H1 (cell line): ENCODE results near the gene JAM2. TPM values are rescaled to one million over a fixed set of nuclear protein-coding genes. Genes with fewer than 3 reads are reported as not detected.

Experiments used
- CTCF ChIA-PET: fragments of 300-600 bp; sonication (Branson Sonifier 250); formaldehyde crosslinking; loops from one replicate; lab custom pipeline; 2021; ENCODE audit not compliant: partially characterized antibody; lab: Charles Lee
- POLR2A ChIA-PET: fragments of 300-600 bp; sonication (Branson Sonifier 250); formaldehyde crosslinking; loops from one replicate; lab custom pipeline; 2021; ENCODE audit warnings: inconsistent platforms; ENCODE audit not compliant: partially characterized antibody; lab: Charles Lee
- DNase-seq, 2 experiments: peaks; one replicate each; pipeline versions ENCODE4 v3.0.0 to v3.0.0-alpha.2; 2010 to 2022; ENCODE audit warnings: low spot score in 2 of 2, low read depth in 1 of 2, mixed read lengths in 1 of 2
- FAIRE-seq: peaks from 2 replicates; lab custom pipeline; 2011; peaks lifted over from hg19 to GRCh38; lab: Jason Lieb, UNC
- H2AFZ ChIP-seq: 2 replicates; pipeline ENCODE4 v1.8.1; 2012; ENCODE audit warnings: low read length, inconsistent platforms
- H2AK5ac ChIP-seq: 2 replicates; pipeline ENCODE4 v1.6.1; 2013; ENCODE audit warnings: low read depth, low read length
- H2BK120ac ChIP-seq: replicated peaks from 2 replicates; pipeline ENCODE3; 2013; ENCODE audit warnings: low read depth, low read length, inconsistent platforms
- H2BK12ac ChIP-seq: 2 replicates; pipeline ENCODE4 v1.6.1; 2013; ENCODE audit warnings: low read depth, low read length
- H2BK15ac ChIP-seq: 2 replicates; pipeline ENCODE4 v1.6.1; 2013; ENCODE audit warnings: low read length
- H2BK20ac ChIP-seq: 2 replicates; pipeline ENCODE4 v1.6.1; 2013; ENCODE audit warnings: low read length
- H2BK5ac ChIP-seq: 2 replicates; pipeline ENCODE4 v1.6.1; 2013; ENCODE audit warnings: low read depth, low read length
- H3K14ac ChIP-seq: 2 replicates; pipeline ENCODE4 v1.6.1; 2013; ENCODE audit warnings: inconsistent platforms; ENCODE audit not compliant: insufficient read length
- H3K18ac ChIP-seq: 2 replicates; pipeline ENCODE4 v1.6.1; 2013; ENCODE audit warnings: low read length; ENCODE audit errors: extremely low read depth
- H3K23ac ChIP-seq: 2 replicates; pipeline ENCODE4 v1.6.1; 2013; ENCODE audit warnings: inconsistent platforms; ENCODE audit not compliant: insufficient read length
- H3K23me2 ChIP-seq: 2 replicates; pipeline ENCODE4 v1.6.1; 2013; ENCODE audit warnings: low read depth, low read length
- H3K27ac ChIP-seq: 2 replicates; pipeline ENCODE4 v1.6.1; 2011; ENCODE audit warnings: low read depth, low read length, inconsistent platforms
- H3K27me3 ChIP-seq, 4 experiments: replicated peaks in 1 of 4; 1 replicate in 1 of 4; 2 replicates in 3 of 4; pipeline versions ENCODE4 v1.6.1 to v1.8.1; 2011 to 2013; ENCODE audit warnings: low read length in 3 of 4, mild to moderate bottlenecking in 3 of 4, inconsistent platforms in 2 of 4, mixed read lengths in 2 of 4, moderate library complexity in 1 of 4; ENCODE audit not compliant: control insufficient read depth in 3 of 4, insufficient read depth in 3 of 4; ENCODE audit errors: extremely low read depth in 1 of 4
- H3K36me3 ChIP-seq, 4 experiments: 2 replicates each; pipeline versions ENCODE4 v1.6.1 to v1.8.1; 2011 to 2013; ENCODE audit warnings: mild to moderate bottlenecking in 4 of 4, low read length in 3 of 4, moderate library complexity in 2 of 4, control low read depth in 1 of 4, inconsistent platforms in 1 of 4; ENCODE audit not compliant: insufficient read depth in 4 of 4, control insufficient read depth in 2 of 4
- H3K4ac ChIP-seq: replicated peaks from 2 replicates; pipeline ENCODE3; 2013; ENCODE audit warnings: low read length, low read depth, mixed read lengths, inconsistent platforms; ENCODE audit not compliant: insufficient read length
- H3K4me1 ChIP-seq, 4 experiments: replicated peaks in 1 of 4; 1 replicate in 1 of 4; 2 replicates in 3 of 4; pipeline versions ENCODE4 v1.6.1 to v1.8.1; 2011 to 2013; ENCODE audit warnings: low read length in 3 of 4, inconsistent platforms in 2 of 4, mixed read lengths in 1 of 4; ENCODE audit not compliant: insufficient read depth in 4 of 4, control insufficient read depth in 3 of 4
- H3K4me2 ChIP-seq, 2 experiments: 2 replicates each; pipeline versions ENCODE4 v1.6.1 to v1.8.1; 2011 to 2013; ENCODE audit warnings: low read depth in 2 of 2, low read length in 2 of 2, control low read depth in 1 of 2, inconsistent platforms in 1 of 2, mild to moderate bottlenecking in 1 of 2; ENCODE audit not compliant: insufficient read depth in 1 of 2
- H3K4me3 ChIP-seq, 4 experiments: fragments of 200-600, 300-600 bp in 1 of 4; sonication (generic), shearing (Covaris generic), sonication (Bioruptor Twin) in 1 of 4; 2 replicates each; pipeline versions ENCODE4 v1.5.1 to v1.8.1; 2011 to 2016; ENCODE audit warnings: low read length in 4 of 4, low read depth in 3 of 4, control low read depth in 2 of 4, inconsistent platforms in 2 of 4, mild to moderate bottlenecking in 2 of 4, mixed read lengths in 1 of 4, moderate library complexity in 1 of 4; ENCODE audit not compliant: insufficient read depth in 2 of 4; ENCODE audit errors: extremely low read depth in 1 of 4
- H3K56ac ChIP-seq: replicated peaks from 2 replicates; pipeline ENCODE3; 2013; ENCODE audit warnings: low read depth, mild to moderate bottlenecking, mixed read lengths, low read length, inconsistent platforms; ENCODE audit not compliant: insufficient read length
- H3K79me1 ChIP-seq: 2 replicates; pipeline ENCODE4 v1.6.1; 2013; ENCODE audit warnings: low read depth, low read length, control low read depth
- H3K79me2 ChIP-seq, 2 experiments: 2 replicates each; pipeline versions ENCODE4 v1.6.1 to v1.8.1; 2012 to 2013; ENCODE audit warnings: low read length in 2 of 2, mild to moderate bottlenecking in 2 of 2, inconsistent platforms in 1 of 2; ENCODE audit not compliant: insufficient read depth in 2 of 2, control insufficient read depth in 1 of 2
- H3K9ac ChIP-seq, 4 experiments: replicated peaks in 1 of 4; 1 replicate in 1 of 4; 2 replicates in 3 of 4; pipeline versions ENCODE4 v1.6.1 to v1.8.1; 2011 to 2013; ENCODE audit warnings: low read depth in 3 of 4, low read length in 3 of 4, control low read depth in 2 of 4, mild to moderate bottlenecking in 2 of 4, moderate library complexity in 2 of 4, inconsistent platforms in 1 of 4; ENCODE audit errors: extremely low read depth in 1 of 4
- H3K9me3 ChIP-seq, 2 experiments: 2 replicates each; pipeline versions ENCODE4 v1.6.1 to v1.8.1; 2012 to 2013; ENCODE audit warnings: mild to moderate bottlenecking in 2 of 2, moderate library complexity in 2 of 2, control low read depth in 1 of 2, inconsistent platforms in 1 of 2, low read depth in 1 of 2, low read length in 1 of 2, mixed read lengths in 1 of 2; ENCODE audit not compliant: insufficient read depth in 2 of 2
- H4K20me1 ChIP-seq, 2 experiments: replicated peaks in 1 of 2; 2 replicates each; pipeline versions ENCODE3 to v1.8.1; 2011 to 2013; ENCODE audit warnings: inconsistent platforms in 2 of 2, low read length in 2 of 2, mild to moderate bottlenecking in 1 of 2; ENCODE audit not compliant: insufficient read depth in 2 of 2, control insufficient read depth in 1 of 2
- H4K5ac ChIP-seq: 2 replicates; pipeline ENCODE4 v1.6.1; 2013; ENCODE audit warnings: low read length, low read depth, mixed read lengths, inconsistent platforms; ENCODE audit not compliant: insufficient read length
- H4K8ac ChIP-seq: 2 replicates; pipeline ENCODE4 v1.8.0; 2013; ENCODE audit warnings: mild to moderate bottlenecking, moderate library complexity, low read length, inconsistent platforms; ENCODE audit not compliant: insufficient read depth; ENCODE audit errors: extremely low read depth
- H4K91ac ChIP-seq: replicated peaks from 2 replicates; pipeline ENCODE3; 2013; ENCODE audit warnings: low read length, mixed read lengths, inconsistent platforms; ENCODE audit not compliant: insufficient read length
- WGBS, 2 experiments: shearing (Covaris generic) in 1 of 2; methylation state at CpG; one replicate each; pipeline versions ENCODE4 v1.1.6 to v1.1.7; 2013 to 2015; ENCODE audit warnings: low lambda C conversion rate in 2 of 2, mixed read lengths in 2 of 2, inconsistent platforms in 1 of 2, low coverage in 1 of 2, missing lambda C conversion rate in 1 of 2; ENCODE audit not compliant: insufficient replicate concordance in 2 of 2, insufficient coverage in 1 of 2, insufficient read length in 1 of 2; ENCODE audit errors: extremely low coverage in 1 of 2, missing lambda C conversion rate in 1 of 2; 5-methylcytosine and 5-hydroxymethylcytosine counted together
- polyA plus RNA-seq, 7 experiments: library from polyadenylated mRNA; depleted of rRNA in 3 of 7; stranded (reverse) in 5 of 7; unstranded in 2 of 7; fragments of >200 nt in 5 of 7; fragments of 200-250 nt in 2 of 7; gene quantifications; 1 replicate in 5 of 7; 2 replicates in 1 of 7; 4 replicates in 1 of 7; pipeline versions ENCODE4 v1.2.1 to v1.2.3, GENCODE V29; 2011 to 2013; ENCODE audit warnings: missing spikeins in 2 of 7, mixed read lengths in 2 of 7
- total RNA-seq: library from RNA; stranded (reverse); fragmentation: NEBNext Ultra II Directional; extraction: Animal tissue kit (Norgen Biotek cat#: 25700); gene quantifications from 2 replicates; pipeline ENCODE4 v1.2.1, GENCODE V29; 2021
- TF ChIP-seq, protein P1 (sequence below): IDR thresholded peaks from 2 replicates; pipeline ENCODE4 v1.6.1; 2012; ENCODE audit warnings: low read length, inconsistent platforms

The JAM2 gene
- total and polyA plus RNA-seq, 2 of the 8 experiments (the other 6 are each of a cell fraction or from before 2014, with no cell fraction given): 4.9 to 9.5 TPM

GRCh38 chr21:25717491-25718147 is 78.6 kb downstream of the JAM2 start:
- POLR2A ChIA-PET: interaction anchor here (1.0 to 2.3 kb wide), 3 partner anchors 17 to 112 kb away, joined by 3 to 9 read pairs (median 3); partner anchors contain the start of genes ATP5PF and GABPA
- H3K4me1 ChIP-seq: no peaks in the 10 kb centered on the region; a peak in 1 of 7 replicates
- H3K4me2 ChIP-seq: no peak overlapping the region
- peaks cover 0 to 6% (median 0%) of the 10 kb centered on the region in 4 experiments; a peak in 3 of 8 replicates for H3K36me3 ChIP-seq
- TF ChIP-seq, protein P1, sequence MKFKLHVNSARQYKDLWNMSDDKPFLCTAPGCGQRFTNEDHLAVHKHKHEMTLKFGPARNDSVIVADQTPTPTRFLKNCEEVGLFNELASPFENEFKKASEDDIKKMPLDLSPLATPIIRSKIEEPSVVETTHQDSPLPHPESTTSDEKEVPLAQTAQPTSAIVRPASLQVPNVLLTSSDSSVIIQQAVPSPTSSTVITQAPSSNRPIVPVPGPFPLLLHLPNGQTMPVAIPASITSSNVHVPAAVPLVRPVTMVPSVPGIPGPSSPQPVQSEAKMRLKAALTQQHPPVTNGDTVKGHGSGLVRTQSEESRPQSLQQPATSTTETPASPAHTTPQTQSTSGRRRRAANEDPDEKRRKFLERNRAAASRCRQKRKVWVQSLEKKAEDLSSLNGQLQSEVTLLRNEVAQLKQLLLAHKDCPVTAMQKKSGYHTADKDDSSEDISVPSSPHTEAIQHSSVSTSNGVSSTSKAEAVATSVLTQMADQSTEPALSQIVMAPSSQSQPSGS: no peak
- TF ChIP-seq, all 59 proteins: peak for 0
- Histone ChIP-seq H3K79me2 (no peaks in the 10 kb centered on the region), H3K9me3 (no peaks in the 10 kb centered on the region), H3K27me3 (no peaks in the 10 kb centered on the region), H3K27ac (no peak overlapping the region), H3K23ac (no peak overlapping the region), H3K4ac (no peak overlapping the region), H2BK5ac (no peak overlapping the region), H2BK20ac (no peak overlapping the region), H3K23me2 (no peaks in the 10 kb centered on the region; the same call in none of the 2 replicates), H4K91ac (no peak overlapping the region), H2AK5ac (no peak overlapping the region), H3K79me1 (no peaks in the 10 kb centered on the region), H2AFZ (no peak overlapping the region), H2BK120ac (no peak overlapping the region), H3K4me3 (no peak overlapping the region), H3K56ac (no peak overlapping the region), H4K20me1 (no peaks in the 10 kb centered on the region), H2BK12ac (no peak overlapping the region), H4K5ac (no peak overlapping the region), H4K8ac (no peak overlapping the region), H2BK15ac (no peak overlapping the region), H3K9ac (no peak overlapping the region), H3K14ac (no peak overlapping the region), H3K18ac (no peak overlapping the region)
- 92% methylated on average over 5 of the region's 5 CpGs; no CpG with 5 or more reads in 1 of the 2 experiments for WGBS, 2 experiments
- no peak for FAIRE-seq
- CTCF ChIA-PET: interaction anchor here (0.8 to 2.3 kb wide), 5 partner anchors 10 to 297 kb away, joined by 3 to 6 read pairs (median 3); partner anchors contain the start of gene MRPL39
- no peak for DNase-seq
